Fibroblast of lung (primary cell): ENCODE data around the gene ENTREP3. TPM values are rescaled to one million over a fixed set of nuclear protein-coding genes. Genes with fewer than 3 reads are reported as not detected.
A peak's percentile ranks its signal among the peaks of the same experiment; 100 is the strongest.

Source experiments
- DNase-seq, 2 donors: peaks; one replicate each; pipeline versions ENCODE4 v3.0.0 to v3.0.0-alpha.2; 2010; ENCODE audit warnings: low read depth in 2 of 2
- H2AFZ ChIP-seq: 2 replicates; pipeline ENCODE4 v1.5.1; 2012; ENCODE audit warnings: low read length, control low read depth, inconsistent platforms
- H3K27ac ChIP-seq: 2 replicates; pipeline ENCODE4 v1.5.1; 2011; ENCODE audit warnings: low read length, control low read depth; ENCODE audit not compliant: insufficient read depth
- H3K27me3 ChIP-seq: 2 replicates; pipeline ENCODE4 v1.5.1; 2011; ENCODE audit warnings: mild to moderate bottlenecking, low read length; ENCODE audit not compliant: control insufficient read depth, insufficient read depth
- H3K36me3 ChIP-seq: 2 replicates; pipeline ENCODE4 v1.5.1; 2011; ENCODE audit warnings: low read length; ENCODE audit not compliant: control insufficient read depth, insufficient read depth
- H3K4me1 ChIP-seq: 2 replicates; pipeline ENCODE4 v1.5.1; 2011; ENCODE audit warnings: low read length; ENCODE audit not compliant: control insufficient read depth, insufficient read depth; ENCODE audit errors: extremely low read depth
- H3K4me2 ChIP-seq: 2 replicates; pipeline ENCODE4 v1.5.1; 2011; ENCODE audit warnings: low read length, control low read depth; ENCODE audit not compliant: insufficient read depth; ENCODE audit errors: extremely low read depth
- H3K4me3 ChIP-seq, 4 experiments: fragments of 200-600 bp in 1 of 4; sonication (generic) in 1 of 4; replicated peaks in 1 of 4; 2 replicates each; pipeline ENCODE4 v1.5.1; 2011 to 2016; ENCODE audit warnings: low read length in 4 of 4, low read depth in 3 of 4, mild to moderate bottlenecking in 3 of 4, control low read depth in 2 of 4, inconsistent platforms in 1 of 4, mixed read lengths in 1 of 4; ENCODE audit not compliant: insufficient read depth in 1 of 4; ENCODE audit errors: control extremely low read depth in 1 of 4
- H3K79me2 ChIP-seq: 2 replicates; pipeline ENCODE4 v1.5.1; 2012; ENCODE audit warnings: mild to moderate bottlenecking, low read length, inconsistent platforms; ENCODE audit not compliant: control insufficient read depth, insufficient read depth
- H3K9ac ChIP-seq: 2 replicates; pipeline ENCODE4 v1.5.1; 2011; ENCODE audit warnings: mild to moderate bottlenecking, low read length, control low read depth; ENCODE audit not compliant: insufficient read depth
- H3K9me3 ChIP-seq: 2 replicates; pipeline ENCODE4 v1.5.1; 2012; ENCODE audit warnings: low read depth, low read length; ENCODE audit not compliant: control insufficient read depth, insufficient read depth
- H4K20me1 ChIP-seq: 2 replicates; pipeline ENCODE4 v1.5.1; 2011; ENCODE audit warnings: low read length; ENCODE audit not compliant: control insufficient read depth, insufficient read depth; ENCODE audit errors: extremely low read depth
- EZH2 ChIP-seq: IDR thresholded peaks from 2 replicates; pipeline ENCODE4 v1.5.1; 2012; ENCODE audit warnings: low read length, control low read depth, mild to moderate bottlenecking; ENCODE audit errors: missing control alignments
- polyA plus RNA-seq, 2 donors: library from polyadenylated mRNA; depleted of rRNA in 1 of 2; stranded (reverse) in 1 of 2; unstranded in 1 of 2; fragments of >200 nt; gene quantifications; 2 replicates each; pipeline ENCODE4 v1.2.1, GENCODE V29; 2011 to 2012; ENCODE audit warnings: missing spikeins in 1 of 2
- total RNA-seq: library from RNA; depleted of rRNA; stranded (reverse); fragments of >200 nt; gene quantifications from 2 replicates; pipeline ENCODE4 v1.2.1, GENCODE V29; 2014
- TF ChIP-seq, protein P1 (sequence below), 2 donors: IDR thresholded peaks in 1 of 2; conservative IDR thresholded peaks in 1 of 2; 1 replicate in 1 of 2; 2 replicates in 1 of 2; pipeline ENCODE4 v1.5.1; 2011 to 2012; ENCODE audit warnings: low read length in 2 of 2, control low read depth in 1 of 2, inconsistent platforms in 1 of 2, low read depth in 1 of 2, mild to moderate bottlenecking in 1 of 2

ENTREP3 gene
- total and polyA plus RNA-seq, 2 donors (not counting 1 experiment from before 2014, with no cell fraction given): 8.5 to 12.9 TPM

DNA sequence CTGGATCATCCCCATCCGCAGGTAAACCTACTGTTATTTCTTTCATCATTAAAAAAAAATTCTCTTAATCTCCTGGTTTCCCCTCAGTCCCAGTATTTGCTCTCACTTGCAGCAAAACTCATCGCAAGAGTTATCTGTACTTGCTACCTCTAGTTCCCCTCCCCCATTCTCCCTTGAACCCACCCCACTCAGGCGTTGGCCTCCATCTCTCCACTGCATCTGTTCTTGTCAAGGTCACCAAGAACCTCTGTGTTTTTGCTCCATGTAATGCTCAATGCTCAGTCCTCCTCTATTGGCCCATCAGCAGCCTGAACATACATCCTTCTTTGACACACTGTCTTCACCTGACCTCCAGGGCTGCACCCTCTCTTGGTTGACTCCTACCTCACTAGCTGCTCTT lies 41.4 kb upstream of the ENTREP3 start:
- H3K4me1 ChIP-seq: no peaks in the 10 kb centered on the region
- H3K79me2 ChIP-seq: no peaks in the 10 kb centered on the region
- no peaks in the 10 kb centered on the region for H3K9me3 ChIP-seq
- no peak overlapping the region for H2AFZ ChIP-seq
- H3K27ac ChIP-seq: no peak overlapping the region
- no peaks in the 10 kb centered on the region for H4K20me1 ChIP-seq
- no peak overlapping the region for H3K4me2 ChIP-seq
- no peaks in the 10 kb centered on the region for H3K36me3 ChIP-seq
- H3K27me3 ChIP-seq: peaks cover 42% of the 10 kb centered on the region
- H3K4me3 ChIP-seq: no peak overlapping the region
- DNase-seq: no peak
- TF ChIP-seq, protein P1, sequence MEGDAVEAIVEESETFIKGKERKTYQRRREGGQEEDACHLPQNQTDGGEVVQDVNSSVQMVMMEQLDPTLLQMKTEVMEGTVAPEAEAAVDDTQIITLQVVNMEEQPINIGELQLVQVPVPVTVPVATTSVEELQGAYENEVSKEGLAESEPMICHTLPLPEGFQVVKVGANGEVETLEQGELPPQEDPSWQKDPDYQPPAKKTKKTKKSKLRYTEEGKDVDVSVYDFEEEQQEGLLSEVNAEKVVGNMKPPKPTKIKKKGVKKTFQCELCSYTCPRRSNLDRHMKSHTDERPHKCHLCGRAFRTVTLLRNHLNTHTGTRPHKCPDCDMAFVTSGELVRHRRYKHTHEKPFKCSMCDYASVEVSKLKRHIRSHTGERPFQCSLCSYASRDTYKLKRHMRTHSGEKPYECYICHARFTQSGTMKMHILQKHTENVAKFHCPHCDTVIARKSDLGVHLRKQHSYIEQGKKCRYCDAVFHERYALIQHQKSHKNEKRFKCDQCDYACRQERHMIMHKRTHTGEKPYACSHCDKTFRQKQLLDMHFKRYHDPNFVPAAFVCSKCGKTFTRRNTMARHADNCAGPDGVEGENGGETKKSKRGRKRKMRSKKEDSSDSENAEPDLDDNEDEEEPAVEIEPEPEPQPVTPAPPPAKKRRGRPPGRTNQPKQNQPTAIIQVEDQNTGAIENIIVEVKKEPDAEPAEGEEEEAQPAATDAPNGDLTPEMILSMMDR (conservative IDR thresholded peaks at IDR 0.05 in 1 of 2, IDR thresholded peaks at IDR 0.05 in 1 of 2; ENCODE audit: low read depth in 1 of 2, low read length in 2 of 2): no peak
- TF ChIP-seq EZH2: no peak
- no peak overlapping the region for H3K9ac ChIP-seq

DNA sequence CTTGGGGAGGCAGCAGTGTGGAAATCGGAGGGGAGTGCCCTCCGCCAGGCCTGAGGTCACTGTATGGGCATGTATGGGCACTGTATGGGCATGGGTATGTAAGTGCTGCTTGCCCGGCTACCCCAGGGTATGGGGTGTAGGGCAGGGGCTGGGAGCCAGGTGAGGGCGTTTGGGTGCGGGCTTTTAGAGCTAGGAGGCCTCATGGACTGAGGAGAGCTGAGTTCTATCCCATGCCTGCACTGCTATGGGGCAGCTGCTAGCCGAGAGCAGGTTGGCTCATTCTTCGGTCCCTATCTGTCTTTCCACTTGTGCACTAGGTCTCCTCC lies 40.6 kb upstream of the ENTREP3 start:
- H3K27me3 ChIP-seq: peaks cover 42% of the 10 kb centered on the region
- H3K9me3 ChIP-seq: no peaks in the 10 kb centered on the region
- no peak for DNase-seq
- H3K79me2 ChIP-seq: no peaks in the 10 kb centered on the region
- TF ChIP-seq EZH2: no peak
- TF ChIP-seq, protein P1 (conservative IDR thresholded peaks at IDR 0.05 in 1 of 2, IDR thresholded peaks at IDR 0.05 in 1 of 2; ENCODE audit: low read depth in 1 of 2, low read length in 2 of 2): no peak
- no peaks in the 10 kb centered on the region for H3K36me3 ChIP-seq
- no peak overlapping the region for H3K4me2 ChIP-seq
- no peak overlapping the region for H3K9ac ChIP-seq
- no peak overlapping the region for H3K27ac ChIP-seq
- no peaks in the 10 kb centered on the region for H4K20me1 ChIP-seq
- H3K4me3 ChIP-seq: no peak overlapping the region
- H2AFZ ChIP-seq: no peak overlapping the region
- H3K4me1 ChIP-seq: no peaks in the 10 kb centered on the region

DNA sequence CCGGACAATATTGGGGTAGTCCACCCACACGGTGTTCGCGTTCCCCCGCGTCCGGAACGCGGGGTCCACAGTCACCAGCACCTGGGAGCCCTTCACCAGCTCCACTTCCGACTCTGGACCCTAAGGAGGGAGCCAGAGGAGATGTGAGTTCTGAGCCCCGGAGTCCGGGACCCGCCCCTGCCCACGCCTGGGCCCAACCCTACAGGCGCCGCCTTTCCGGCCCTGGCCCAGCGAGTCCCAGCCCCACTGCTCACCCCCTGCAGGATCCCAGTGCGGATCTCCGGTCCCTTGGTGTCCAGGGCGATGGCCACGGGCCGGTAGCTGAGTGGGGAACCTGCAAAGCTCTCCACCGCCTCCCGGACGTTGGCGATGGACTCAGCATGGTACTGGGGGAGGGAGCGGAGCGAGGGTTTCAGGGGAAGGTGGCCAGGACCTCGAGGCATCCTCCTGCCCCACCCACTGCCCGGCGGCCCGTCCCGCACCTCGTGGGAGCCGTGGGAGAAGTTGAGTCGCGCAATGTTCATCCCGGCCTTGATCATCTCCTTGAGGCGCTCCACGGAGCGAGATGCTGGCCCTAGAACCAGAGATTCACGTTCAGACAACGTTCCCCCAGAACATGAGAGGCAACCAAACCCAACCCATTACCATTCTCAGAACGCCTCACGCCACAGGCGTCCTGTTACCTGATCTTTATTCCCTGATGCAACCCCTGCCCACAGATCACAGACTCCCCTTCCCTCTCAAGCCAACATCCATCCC lies 40.1 kb upstream of the ENTREP3 start:
- Histone ChIP-seq H3K9ac (no peak overlapping the region), H4K20me1 (no peaks in the 10 kb centered on the region), H3K79me2 (no peaks in the 10 kb centered on the region), H2AFZ (no peak overlapping the region), H3K4me3 (no peak overlapping the region), H3K27me3 (peaks cover 42% of the 10 kb centered on the region), H3K36me3 (no peaks in the 10 kb centered on the region), H3K27ac (no peak overlapping the region), H3K4me1 (no peaks in the 10 kb centered on the region), H3K9me3 (no peaks in the 10 kb centered on the region), H3K4me2 (no peak overlapping the region)
- no peak for DNase-seq
- TF ChIP-seq, protein P1 (conservative IDR thresholded peaks at IDR 0.05 in 1 of 2, IDR thresholded peaks at IDR 0.05 in 1 of 2; ENCODE audit: low read depth in 1 of 2, low read length in 2 of 2): no peak
- TF ChIP-seq EZH2: peak; percentile 64
